ENCODE data around the gene CLIC6. TPM values are rescaled to one million over a fixed set of nuclear protein-coding genes. Genes with fewer than 3 reads are reported as not detected.

CLIC6 gene
- total RNA-seq, 2 experiments from 2014 or later = 0.07 to 0.11 TPM

- no peak for ATAC-seq
- H3K9me3 Mint-ChIP-seq (ENCODE audit: low read depth) = no peaks in the 10 kb centered on the region
- intact Hi-C loops (cut with DNase I, micrococcal nuclease) = loop anchor here (1.0 to 5.0 kb wide), 7 partner anchors 52 to 1336 kb away; no protein-coding TSS in a partner anchor
- POLR2A ChIA-PET = no interaction called here
- H3K36me3 Mint-ChIP-seq (ENCODE audit: low read depth) = no peaks in the 10 kb centered on the region
- no peak overlapping the region for H3K27ac Mint-ChIP-seq
- H3K27me3 Mint-ChIP-seq = peaks cover 13% of the 10 kb centered on the region
- no peak overlapping the region for H3K4me3 Mint-ChIP-seq
- peaks cover 2% of the 10 kb centered on the region for H3K4me1 Mint-ChIP-seq
- CTCF ChIA-PET = interaction anchor here (0.6 to 3.1 kb wide), 25 partner anchors 9 to 1336 kb away, joined by 3 to 20 read pairs (median 4); no protein-coding TSS in a partner anchor
- no peak for DNase-seq
These were observed 23.7 kb downstream of the CLIC6 start for GRCh38 chr21:34692458-34693020.

GRCh38 chr21:34693192-34693810 lies 24.5 kb downstream of the CLIC6 start:
- H3K9me3 Mint-ChIP-seq (ENCODE audit: low read depth) = no peaks in the 10 kb centered on the region
- H3K36me3 Mint-ChIP-seq (ENCODE audit: low read depth) = no peaks in the 10 kb centered on the region
- H3K27ac Mint-ChIP-seq = no peak overlapping the region
- ATAC-seq (peak; percentile 60), DNase-seq (peak; percentile 71)
- H3K27me3 Mint-ChIP-seq = peaks cover 13% of the 10 kb centered on the region
- H3K4me3 Mint-ChIP-seq = no peak overlapping the region
- POLR2A ChIA-PET = no interaction called here
- CTCF ChIA-PET = interaction anchor here (0.6 to 3.1 kb wide), 33 partner anchors 8 to 1336 kb away, joined by 3 to 20 read pairs (median 4); no protein-coding TSS in a partner anchor
- peaks cover 2% of the 10 kb centered on the region for H3K4me1 Mint-ChIP-seq
- intact Hi-C loops (cut with DNase I, micrococcal nuclease) = loop anchor here (1.0 to 5.0 kb wide), 7 partner anchors 52 to 1336 kb away; no protein-coding TSS in a partner anchor

- H3K27ac Mint-ChIP-seq = no peak overlapping the region
- ChIA-PET POLR2A (no interaction called here), CTCF (interaction anchor here (0.7 to 0.9 kb wide), 3 partner anchors 28 to 1145 kb away, joined by 3 to 4 read pairs (median 3); no protein-coding TSS in a partner anchor)
- no peak for DNase-seq
- H3K36me3 Mint-ChIP-seq (ENCODE audit: low read depth) = no peaks in the 10 kb centered on the region
- peaks cover 11% of the 10 kb centered on the region for H3K27me3 Mint-ChIP-seq
- no peaks in the 10 kb centered on the region for H3K9me3 Mint-ChIP-seq (ENCODE audit: low read depth)
- H3K4me3 Mint-ChIP-seq = no peak overlapping the region
- ATAC-seq = no peak
- H3K4me1 Mint-ChIP-seq = peaks cover 2% of the 10 kb centered on the region
- intact Hi-C loops (cut with DNase I, micrococcal nuclease) = no loop called here
These were observed 26.6 kb downstream of the CLIC6 start for GRCh38 chr21:34695434-34695833.

GRCh38 chr21:34696121-34696520 lies 27.3 kb downstream of the CLIC6 start:
- ATAC-seq = no peak
- ChIA-PET POLR2A (no interaction called here), CTCF (interaction anchor here (1.1 kb wide), 1 partner anchor 1144 kb away, joined by 4 read pairs; no protein-coding TSS in a partner anchor)
- H3K9me3 Mint-ChIP-seq (ENCODE audit: low read depth) = no peaks in the 10 kb centered on the region
- H3K4me3 Mint-ChIP-seq = no peak overlapping the region
- no peak for DNase-seq
- no peaks in the 10 kb centered on the region for H3K36me3 Mint-ChIP-seq (ENCODE audit: low read depth)
- no peak overlapping the region for H3K27ac Mint-ChIP-seq
- intact Hi-C loops (cut with DNase I, micrococcal nuclease) = no loop called here
- peaks cover 11% of the 10 kb centered on the region for H3K27me3 Mint-ChIP-seq
- peaks cover 2% of the 10 kb centered on the region for H3K4me1 Mint-ChIP-seq

GRCh38 chr21:34697826-34698225 lies 29.0 kb downstream of the CLIC6 start:
- Mint-ChIP-seq H3K27ac (no peak overlapping the region), H3K27me3 (peaks cover 7% of the 10 kb centered on the region), H3K4me1 (peaks cover 2% of the 10 kb centered on the region), H3K9me3 (ENCODE audit: low read depth) (no peaks in the 10 kb centered on the region), H3K4me3 (no peak overlapping the region), H3K36me3 (ENCODE audit: low read depth) (no peaks in the 10 kb centered on the region)
- CTCF ChIA-PET = no interaction called here
- DNase-seq (no peak), ATAC-seq (no peak)
- POLR2A ChIA-PET = no interaction called here
- intact Hi-C loops (cut with DNase I, micrococcal nuclease) = no loop called here

GRCh38 chr21:34698270-34699015 lies 29.6 kb downstream of the CLIC6 start:
- Mint-ChIP-seq H3K36me3 (ENCODE audit: low read depth) (no peaks in the 10 kb centered on the region), H3K4me3 (no peak overlapping the region)
- intact Hi-C loops (cut with DNase I, micrococcal nuclease) = no loop called here

GRCh38 chr21:34700605-34701004 lies 31.8 kb downstream of the CLIC6 start:
- intact Hi-C loops (cut with DNase I, micrococcal nuclease) = loop anchor here in 1 of 2 experiments (10.0 kb wide), 1 partner anchor 344 kb away; the partner anchor contains the start of gene RUNX1
- Mint-ChIP-seq H3K27me3 (peaks cover 19% of the 10 kb centered on the region), H3K9me3 (ENCODE audit: low read depth) (no peaks in the 10 kb centered on the region), H3K27ac (no peak overlapping the region), H3K4me1 (no peaks in the 10 kb centered on the region), H3K36me3 (ENCODE audit: low read depth) (no peaks in the 10 kb centered on the region), H3K4me3 (no peak overlapping the region)
- ChIA-PET POLR2A (no interaction called here), CTCF (interaction anchor here (0.6 kb wide), 1 partner anchor 470 kb away, joined by 3 read pairs; no protein-coding TSS in a partner anchor)
- no peak for DNase-seq
- ATAC-seq = no peak

More at GRCh38 chr21:34698270-34699015, 29.6 kb downstream of the CLIC6 start:
- DNase-seq = no peak
- no peak for ATAC-seq
- ChIA-PET POLR2A (no interaction called here), CTCF (no interaction called here)
- H3K4me1 Mint-ChIP-seq = peaks cover under 1% of the 10 kb centered on the region
- peaks cover 12% of the 10 kb centered on the region for H3K27me3 Mint-ChIP-seq
- no peak overlapping the region for H3K27ac Mint-ChIP-seq
- H3K9me3 Mint-ChIP-seq (ENCODE audit: low read depth) = no peaks in the 10 kb centered on the region

- CTCF ChIA-PET = interaction anchor here (1.4 kb wide), 1 partner anchor 9 kb away, joined by 4 read pairs; no protein-coding TSS in a partner anchor
- no peaks in the 10 kb centered on the region for H3K9me3 Mint-ChIP-seq (ENCODE audit: low read depth)
- POLR2A ChIA-PET = no interaction called here
These were observed 32.9 kb downstream of the CLIC6 start for GRCh38 chr21:34701726-34702125.

GRCh38 chr21:34702341-34703170 lies 33.8 kb downstream of the CLIC6 start:
- DNase-seq (no peak), ATAC-seq (no peak)
- ChIA-PET POLR2A (no interaction called here), CTCF (interaction anchor here (1.3 to 1.4 kb wide), 2 partner anchors 9 kb away, joined by 4 to 8 read pairs; no protein-coding TSS in a partner anchor)
- H3K9me3 Mint-ChIP-seq (ENCODE audit: low read depth) = no peaks in the 10 kb centered on the region
- intact Hi-C loops (cut with DNase I, micrococcal nuclease) = loop anchor here in 1 of 2 experiments (10.0 kb wide), 1 partner anchor 342 kb away; the partner anchor contains the start of gene RUNX1
- H3K27ac Mint-ChIP-seq = no peak overlapping the region
- peaks cover 19% of the 10 kb centered on the region for H3K27me3 Mint-ChIP-seq
- H3K36me3 Mint-ChIP-seq (ENCODE audit: low read depth) = no peaks in the 10 kb centered on the region
- H3K4me3 Mint-ChIP-seq = no peak overlapping the region
- H3K4me1 Mint-ChIP-seq = peaks cover 14% of the 10 kb centered on the region

More at GRCh38 chr21:34701726-34702125, 32.9 kb downstream of the CLIC6 start:
- no peak overlapping the region for H3K27ac Mint-ChIP-seq
- ATAC-seq (no peak), DNase-seq (no peak)
- peaks cover 5% of the 10 kb centered on the region for H3K4me1 Mint-ChIP-seq
- H3K27me3 Mint-ChIP-seq = peaks cover 19% of the 10 kb centered on the region
- H3K36me3 Mint-ChIP-seq (ENCODE audit: low read depth) = no peaks in the 10 kb centered on the region
- H3K4me3 Mint-ChIP-seq = no peak overlapping the region
- intact Hi-C loops (cut with DNase I, micrococcal nuclease) = loop anchor here in 1 of 2 experiments (10.0 kb wide), 1 partner anchor 343 kb away; the partner anchor contains the start of gene RUNX1

- POLR2A ChIA-PET = no interaction called here
- H3K27me3 Mint-ChIP-seq = peaks cover 19% of the 10 kb centered on the region
- CTCF ChIA-PET = interaction anchor here (1.3 kb wide), 1 partner anchor 10 kb away, joined by 8 read pairs; no protein-coding TSS in a partner anchor
- no peaks in the 10 kb centered on the region for H3K9me3 Mint-ChIP-seq (ENCODE audit: low read depth)
- peaks cover 24% of the 10 kb centered on the region for H3K4me1 Mint-ChIP-seq
- no peak for DNase-seq
- H3K27ac Mint-ChIP-seq = no peak overlapping the region
- H3K4me3 Mint-ChIP-seq = no peak overlapping the region
- H3K36me3 Mint-ChIP-seq (ENCODE audit: low read depth) = no peaks in the 10 kb centered on the region
- no peak for ATAC-seq
- intact Hi-C loops (cut with DNase I, micrococcal nuclease) = loop anchor here in 1 of 2 experiments (10.0 kb wide), 1 partner anchor 341 kb away; the partner anchor contains the start of gene RUNX1
These were observed 34.8 kb downstream of the CLIC6 start for GRCh38 chr21:34703571-34703970.

All from activated CD4-positive, alpha-beta T cell treated with anti-CD3 and anti-CD28 coated beads for 36 hours (primary cell).